ENCODE measurements around the gene SYNDIG1. TPM values are rescaled to one million over a fixed set of nuclear protein-coding genes. Genes with fewer than 3 reads are reported as not detected.

SYNDIG1 gene
- total and polyA plus RNA-seq, 9 of the 15 experiments (the other 6 are each of a cell fraction or from before 2014, with no cell fraction given), result not detected

- Histone ChIP-seq H3K9me1 (ENCODE audit: control insufficient read depth, insufficient read depth, low read length) (no peaks in the 10 kb centered on the region), H3K27ac (ENCODE audit: extremely low read depth, low read depth, low read length) (no peak overlapping the region), H3K27me3 (ENCODE audit: control insufficient read depth in 2 of 2, insufficient read depth in 2 of 2, low read length in 2 of 2) (no peaks in the 10 kb centered on the region; a peak in 1 of 5 replicates), H3K4me1 (replicated peaks in 1 of 2; ENCODE audit: control insufficient read depth in 2 of 2, insufficient read depth in 2 of 2, low read length in 2 of 2) (no peaks in the 10 kb centered on the region), H2AFZ (ENCODE audit: low read depth, low read length) (no peak overlapping the region), H4K20me1 (replicated peaks; ENCODE audit: control insufficient read depth, insufficient read depth, low read length) (no peaks in the 10 kb centered on the region), H3K9ac (ENCODE audit: insufficient read depth in 1 of 2, low read depth in 2 of 2, low read length in 2 of 2) (no peak overlapping the region), H3K4me3 (no peak overlapping the region), H3K36me3 (ENCODE audit: control insufficient read depth, insufficient read depth, low read length) (no peaks in the 10 kb centered on the region), H3K79me2 (ENCODE audit: control insufficient read depth, insufficient read depth, low read length) (no peaks in the 10 kb centered on the region), H3K9me3 (replicated peaks; ENCODE audit: control insufficient read depth, insufficient read depth, low read depth, low read length) (no peaks in the 10 kb centered on the region), H3K4me2 (ENCODE audit: insufficient read depth, low read length) (no peak overlapping the region)
- WGBS (ENCODE audit: insufficient coverage, low coverage, missing lambda C conversion rate), result 0% methylated on average over 3 of the region's 7 CpGs
- FAIRE-seq, result no peak
- in situ Hi-C loops (cut with MboI) (no loop called here), intact Hi-C loops (cut with micrococcal nuclease) (no loop called here)
- POLR2A ChIA-PET, result no interaction called here
- CTCF ChIA-PET (ENCODE audit: low intra/inter-chr PET ratio), result no interaction called here
- DNase-seq (ENCODE audit: extremely low read depth in 1 of 4, low spot score in 3 of 4), result no peak
- no peak for ATAC-seq
- no TSS peak for BruUV-seq (replicated peaks)
- TF ChIP-seq HNRNPUL1 (IDR thresholded peaks at IDR 0.05; ENCODE audit: low read length), result no peak
- TF ChIP-seq ZFPM2 (CRISPR knock-in tag; IDR thresholded peaks at IDR 0.05), result no peak
- no peak for TF ChIP-seq HNRNPH1 (optimal IDR thresholded peaks at IDR 0.05; ENCODE audit: low read depth, low read length)
- TF ChIP-seq ZNF699 (CRISPR knock-in tag; IDR thresholded peaks at IDR 0.05; ENCODE audit: insufficient replicate concordance), result no peak
- no peak for TF ChIP-seq ZNF274 (IDR thresholded peaks at IDR 0.05; ENCODE audit: borderline replicate concordance, low read depth, low read length)
- no peak for TF ChIP-seq FOXP4 (CRISPR knock-in tag; IDR thresholded peaks at IDR 0.05; ENCODE audit: borderline replicate concordance)
- no peak for TF ChIP-seq ZNF444 (CRISPR knock-in tag; IDR thresholded peaks at IDR 0.05)
- TF ChIP-seq ZSCAN32 (CRISPR knock-in tag; IDR thresholded peaks at IDR 0.05), result no peak
- no peak for TF ChIP-seq CREBBP (IDR thresholded peaks at IDR 0.05; ENCODE audit: low read depth, low read length)
- no peak for TF ChIP-seq PHB (CRISPR knock-in tag; IDR thresholded peaks at IDR 0.05)
These were observed 198.4 kb downstream of the SYNDIG1 start for GRCh38 chr20:24667689-24668383.
